ENCODE measurements around the gene DCLK1. TPM values are rescaled to one million over a fixed set of nuclear protein-coding genes. Genes with fewer than 3 reads are reported as not detected.

DCLK1 gene
- total RNA-seq, 3 donors from 2014 or later (not counting 1 experiment from before 2014, with no cell fraction given), result not detected

GRCh38 chr13:35839806-35840205 is 291.4 kb downstream of the DCLK1 start:
- H3K27ac ChIP-seq (ENCODE audit: low read length), result no peak overlapping the region
- no peaks in the 10 kb centered on the region for H3K27me3 ChIP-seq (ENCODE audit: control insufficient read depth, insufficient read depth, low read length)
- Mint-ChIP-seq H3K27me3 (ENCODE audit: low read depth in 2 of 2) (no peaks in the 10 kb centered on the region), H3K9me3 (peaks cover 0 to 3% of the 10 kb centered on the region in 2 donors), H3K4me1 (no peaks in the 10 kb centered on the region), H3K36me3 (no peaks in the 10 kb centered on the region), H3K27ac (no peak overlapping the region), H3K4me3 (no peak overlapping the region)
- ATAC-seq (no peak), DNase-seq (no peak)
- H3K4me3 ChIP-seq (ENCODE audit: low read length), result no peak overlapping the region
- WGBS (ENCODE audit: insufficient coverage), result 100% methylated on average over 1 of the region's 5 CpGs
- intact Hi-C loops (cut with micrococcal nuclease), result no loop called here
- no peaks in the 10 kb centered on the region for H3K36me3 ChIP-seq (ENCODE audit: control insufficient read depth, insufficient read depth, low read length)
- no peak for TF ChIP-seq CTCF (IDR thresholded peaks at IDR 0.05)
- peaks cover 3% of the 10 kb centered on the region for H3K9me3 ChIP-seq (ENCODE audit: control insufficient read depth, insufficient read depth, low read length)
- no peaks in the 10 kb centered on the region for H3K4me1 ChIP-seq (ENCODE audit: control insufficient read depth, insufficient read depth, low read length)

GRCh38 chr13:35838356-35838755 is 292.8 kb downstream of the DCLK1 start:
- WGBS (ENCODE audit: insufficient coverage), result no CpG with 5 or more reads among the region's 1 CpG
- H3K27me3 Mint-ChIP-seq (ENCODE audit: low read depth in 2 of 2), result no peaks in the 10 kb centered on the region
- H3K36me3 Mint-ChIP-seq, result no peaks in the 10 kb centered on the region
- no peak for TF ChIP-seq CTCF (IDR thresholded peaks at IDR 0.05)
- Histone ChIP-seq H3K4me1 (ENCODE audit: control insufficient read depth, insufficient read depth, low read length) (no peaks in the 10 kb centered on the region), H3K27ac (ENCODE audit: low read length) (no peak overlapping the region), H3K36me3 (ENCODE audit: control insufficient read depth, insufficient read depth, low read length) (no peaks in the 10 kb centered on the region), H3K4me3 (ENCODE audit: low read length) (no peak overlapping the region), H3K27me3 (ENCODE audit: control insufficient read depth, insufficient read depth, low read length) (no peaks in the 10 kb centered on the region), H3K9me3 (ENCODE audit: control insufficient read depth, insufficient read depth, low read length) (peaks cover 4% of the 10 kb centered on the region)
- DNase-seq (no peak), ATAC-seq (no peak)
- H3K27ac Mint-ChIP-seq, result no peak overlapping the region
- intact Hi-C loops (cut with micrococcal nuclease), result no loop called here
- no peak overlapping the region for H3K4me3 Mint-ChIP-seq
- H3K9me3 Mint-ChIP-seq, result peaks cover 0 to 3% of the 10 kb centered on the region in 2 donors
- H3K4me1 Mint-ChIP-seq, result no peaks in the 10 kb centered on the region

GRCh38 chr13:35836446-35836845 is 294.7 kb downstream of the DCLK1 start:
- WGBS (ENCODE audit: insufficient coverage), result 90% methylated on average over 6 of the region's 7 CpGs
- no peak for TF ChIP-seq CTCF (IDR thresholded peaks at IDR 0.05)
- H3K9me3 ChIP-seq (ENCODE audit: control insufficient read depth, insufficient read depth, low read length), result peaks cover 4% of the 10 kb centered on the region
- Mint-ChIP-seq H3K9me3 (peaks cover 2 to 3% of the 10 kb centered on the region in 2 donors), H3K27ac (no peak overlapping the region), H3K36me3 (no peaks in the 10 kb centered on the region), H3K4me1 (no peaks in the 10 kb centered on the region), H3K4me3 (no peak overlapping the region), H3K27me3 (ENCODE audit: low read depth in 2 of 2) (no peaks in the 10 kb centered on the region)
- H3K36me3 ChIP-seq (ENCODE audit: control insufficient read depth, insufficient read depth, low read length), result no peaks in the 10 kb centered on the region
- no peak overlapping the region for H3K27ac ChIP-seq (ENCODE audit: low read length)
- ATAC-seq, result no peak
- H3K27me3 ChIP-seq (ENCODE audit: control insufficient read depth, insufficient read depth, low read length), result no peaks in the 10 kb centered on the region
- H3K4me1 ChIP-seq (ENCODE audit: control insufficient read depth, insufficient read depth, low read length), result no peaks in the 10 kb centered on the region
- no peak for DNase-seq
- intact Hi-C loops (cut with micrococcal nuclease), result no loop called here
- H3K4me3 ChIP-seq (ENCODE audit: low read length), result no peak overlapping the region

GRCh38 chr13:35835989-35836388 is 295.2 kb downstream of the DCLK1 start:
- Histone ChIP-seq H3K27ac (ENCODE audit: low read length) (no peak overlapping the region), H3K9me3 (ENCODE audit: control insufficient read depth, insufficient read depth, low read length) (peaks cover 4% of the 10 kb centered on the region), H3K4me3 (ENCODE audit: low read length) (no peak overlapping the region), H3K36me3 (ENCODE audit: control insufficient read depth, insufficient read depth, low read length) (no peaks in the 10 kb centered on the region), H3K4me1 (ENCODE audit: control insufficient read depth, insufficient read depth, low read length) (no peaks in the 10 kb centered on the region), H3K27me3 (ENCODE audit: control insufficient read depth, insufficient read depth, low read length) (no peaks in the 10 kb centered on the region)
- no peaks in the 10 kb centered on the region for H3K36me3 Mint-ChIP-seq
- no peaks in the 10 kb centered on the region for H3K4me1 Mint-ChIP-seq
- H3K4me3 Mint-ChIP-seq, result no peak overlapping the region
- DNase-seq (no peak), ATAC-seq (no peak)
- 90% methylated on average over 2 of the region's 4 CpGs for WGBS (ENCODE audit: insufficient coverage)
- no peak for TF ChIP-seq CTCF (IDR thresholded peaks at IDR 0.05)
- intact Hi-C loops (cut with micrococcal nuclease), result no loop called here
- H3K9me3 Mint-ChIP-seq, result peaks cover 2 to 3% of the 10 kb centered on the region in 2 donors
- no peaks in the 10 kb centered on the region for H3K27me3 Mint-ChIP-seq (ENCODE audit: low read depth in 2 of 2)
- no peak overlapping the region for H3K27ac Mint-ChIP-seq

Data from natural killer cell (primary cell).